Measurements from ENCODE around the gene ARHGAP22.

ARHGAP22 gene

DNA sequence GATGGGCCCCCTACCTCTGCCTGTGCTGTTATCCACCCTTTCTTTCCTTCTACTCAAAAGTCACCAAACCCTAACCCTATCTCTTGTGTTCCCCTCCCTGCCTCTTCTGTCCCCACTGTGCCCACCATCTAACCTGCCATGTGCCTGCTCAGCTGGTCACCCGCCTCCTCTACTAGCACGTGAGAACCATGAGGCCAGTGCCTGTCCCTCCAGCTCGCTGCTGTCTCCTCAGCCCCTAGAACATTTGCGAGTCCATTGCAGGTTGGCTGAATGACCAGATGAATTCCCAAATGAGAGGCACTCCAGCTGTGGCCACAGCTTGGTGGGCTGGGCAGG lies 129.0 kb downstream of the ARHGAP22 start:
- TF ChIP-seq SIN3A (IDR thresholded peaks at IDR 0.05; ENCODE audit: borderline replicate concordance, insufficient read depth, low read length), result no peak
- TF ChIP-seq, protein P1, sequence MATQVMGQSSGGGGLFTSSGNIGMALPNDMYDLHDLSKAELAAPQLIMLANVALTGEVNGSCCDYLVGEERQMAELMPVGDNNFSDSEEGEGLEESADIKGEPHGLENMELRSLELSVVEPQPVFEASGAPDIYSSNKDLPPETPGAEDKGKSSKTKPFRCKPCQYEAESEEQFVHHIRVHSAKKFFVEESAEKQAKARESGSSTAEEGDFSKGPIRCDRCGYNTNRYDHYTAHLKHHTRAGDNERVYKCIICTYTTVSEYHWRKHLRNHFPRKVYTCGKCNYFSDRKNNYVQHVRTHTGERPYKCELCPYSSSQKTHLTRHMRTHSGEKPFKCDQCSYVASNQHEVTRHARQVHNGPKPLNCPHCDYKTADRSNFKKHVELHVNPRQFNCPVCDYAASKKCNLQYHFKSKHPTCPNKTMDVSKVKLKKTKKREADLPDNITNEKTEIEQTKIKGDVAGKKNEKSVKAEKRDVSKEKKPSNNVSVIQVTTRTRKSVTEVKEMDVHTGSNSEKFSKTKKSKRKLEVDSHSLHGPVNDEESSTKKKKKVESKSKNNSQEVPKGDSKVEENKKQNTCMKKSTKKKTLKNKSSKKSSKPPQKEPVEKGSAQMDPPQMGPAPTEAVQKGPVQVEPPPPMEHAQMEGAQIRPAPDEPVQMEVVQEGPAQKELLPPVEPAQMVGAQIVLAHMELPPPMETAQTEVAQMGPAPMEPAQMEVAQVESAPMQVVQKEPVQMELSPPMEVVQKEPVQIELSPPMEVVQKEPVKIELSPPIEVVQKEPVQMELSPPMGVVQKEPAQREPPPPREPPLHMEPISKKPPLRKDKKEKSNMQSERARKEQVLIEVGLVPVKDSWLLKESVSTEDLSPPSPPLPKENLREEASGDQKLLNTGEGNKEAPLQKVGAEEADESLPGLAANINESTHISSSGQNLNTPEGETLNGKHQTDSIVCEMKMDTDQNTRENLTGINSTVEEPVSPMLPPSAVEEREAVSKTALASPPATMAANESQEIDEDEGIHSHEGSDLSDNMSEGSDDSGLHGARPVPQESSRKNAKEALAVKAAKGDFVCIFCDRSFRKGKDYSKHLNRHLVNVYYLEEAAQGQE (IDR thresholded peaks at IDR 0.05; ENCODE audit: insufficient read depth in 1 of 2, low read depth in 2 of 2, low read length in 2 of 2), result no peak
- no peak for TF ChIP-seq TAF1 (IDR thresholded peaks at IDR 0.05; ENCODE audit: borderline replicate concordance, insufficient read depth, low read length)
- no peak for TF ChIP-seq POLR2AphosphoS5 (IDR thresholded peaks at IDR 0.05; ENCODE audit: low read depth, low read length)
- no peak for TF ChIP-seq FOXP2 (optimal IDR thresholded peaks at IDR 0.05; ENCODE audit: borderline replicate concordance, extremely low read depth, extremely low read length, insufficient read depth)

DNA sequence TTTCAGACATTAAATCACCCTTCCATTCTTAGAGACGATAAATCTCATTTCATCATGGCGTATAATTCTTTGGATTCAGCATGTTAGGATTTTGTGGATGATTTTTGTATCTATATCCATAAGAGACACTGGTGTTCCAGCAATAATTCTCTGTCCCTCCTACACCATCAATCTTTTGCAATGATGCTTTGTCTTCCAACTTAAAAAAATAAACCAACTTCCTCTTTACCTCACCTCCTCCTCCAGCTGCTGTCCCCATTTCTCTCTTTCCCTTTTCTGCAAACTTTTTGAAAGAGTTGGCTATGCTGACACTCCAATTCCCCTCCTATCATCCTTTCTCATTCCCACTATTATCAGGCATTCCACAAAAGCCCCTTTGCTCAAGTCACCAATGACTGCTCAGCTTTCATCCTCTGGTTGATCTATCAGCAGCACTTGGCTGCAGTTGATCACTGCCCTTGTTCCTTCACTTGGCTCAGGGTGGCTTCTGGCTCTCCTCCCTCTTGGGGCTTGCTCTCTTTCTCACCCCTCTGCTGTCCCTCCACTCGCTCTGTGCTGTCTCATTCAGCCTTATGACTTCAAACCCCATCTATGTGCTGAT lies 130.0 kb downstream of the ARHGAP22 start:
- no peak for TF ChIP-seq POLR2AphosphoS5 (IDR thresholded peaks at IDR 0.05; ENCODE audit: low read depth, low read length)
- no peak for TF ChIP-seq FOXP2 (optimal IDR thresholded peaks at IDR 0.05; ENCODE audit: borderline replicate concordance, extremely low read depth, extremely low read length, insufficient read depth)
- TF ChIP-seq SIN3A (IDR thresholded peaks at IDR 0.05; ENCODE audit: borderline replicate concordance, insufficient read depth, low read length), result no peak
- TF ChIP-seq, protein P1 (IDR thresholded peaks at IDR 0.05; ENCODE audit: insufficient read depth in 1 of 2, low read depth in 2 of 2, low read length in 2 of 2), result no peak
- TF ChIP-seq TAF1 (IDR thresholded peaks at IDR 0.05; ENCODE audit: borderline replicate concordance, insufficient read depth, low read length), result no peak

DNA sequence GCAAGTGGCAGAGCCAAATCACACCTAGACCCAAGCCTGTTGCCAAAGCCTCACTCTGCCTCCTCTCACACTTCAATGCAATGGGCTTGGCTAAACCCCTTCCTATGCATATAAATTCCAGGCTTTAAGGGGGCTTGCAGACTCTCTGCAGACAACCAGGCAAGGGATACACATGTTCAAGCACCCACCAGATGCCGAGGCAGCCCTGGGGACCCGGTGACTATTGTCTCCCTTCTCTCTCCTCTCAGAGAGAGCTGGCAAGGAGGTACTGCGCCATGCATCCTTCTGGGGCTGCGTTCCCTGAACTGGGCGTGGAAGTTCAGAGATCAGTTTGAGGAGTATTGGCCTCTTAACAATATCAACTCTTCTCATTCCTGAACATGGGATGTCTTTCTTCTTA lies 131.2 kb downstream of the ARHGAP22 start:
- TF ChIP-seq POLR2AphosphoS5 (IDR thresholded peaks at IDR 0.05; ENCODE audit: low read depth, low read length), result no peak
- TF ChIP-seq, protein P1 (IDR thresholded peaks at IDR 0.05; ENCODE audit: insufficient read depth in 1 of 2, low read depth in 2 of 2, low read length in 2 of 2), result no peak
- no peak for TF ChIP-seq TAF1 (IDR thresholded peaks at IDR 0.05; ENCODE audit: borderline replicate concordance, insufficient read depth, low read length)
- TF ChIP-seq SIN3A (IDR thresholded peaks at IDR 0.05; ENCODE audit: borderline replicate concordance, insufficient read depth, low read length), result no peak
- no peak for TF ChIP-seq FOXP2 (optimal IDR thresholded peaks at IDR 0.05; ENCODE audit: borderline replicate concordance, extremely low read depth, extremely low read length, insufficient read depth)

DNA sequence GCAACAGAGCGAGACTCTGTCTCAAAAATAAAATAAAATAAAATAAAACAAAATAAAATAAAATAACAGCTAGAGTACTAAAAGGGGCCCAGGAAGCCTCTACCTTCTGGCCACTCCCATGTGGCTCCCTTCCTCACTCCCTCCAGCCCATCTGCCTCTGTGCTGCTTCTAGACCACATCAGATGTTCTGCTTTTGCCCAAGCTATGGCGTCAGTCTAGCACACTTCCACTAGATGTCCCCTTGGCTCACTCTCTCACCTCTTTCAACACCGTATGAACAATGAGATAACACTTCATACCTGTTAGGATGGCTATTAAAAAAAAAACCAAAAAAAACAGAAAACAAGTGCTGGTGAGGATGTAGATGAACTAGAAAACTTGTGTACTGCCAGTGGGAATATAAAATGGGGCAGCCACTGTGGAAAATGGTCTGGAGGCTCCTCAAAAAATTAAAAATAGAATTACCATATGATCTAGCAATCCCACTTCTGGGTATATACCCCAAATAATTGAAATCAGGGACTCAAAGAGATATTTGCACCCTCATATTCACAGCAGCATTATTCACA lies 132.3 kb downstream of the ARHGAP22 start:
- TF ChIP-seq, protein P1 (IDR thresholded peaks at IDR 0.05; ENCODE audit: insufficient read depth in 1 of 2, low read depth in 2 of 2, low read length in 2 of 2), result no peak
- TF ChIP-seq SIN3A (IDR thresholded peaks at IDR 0.05; ENCODE audit: borderline replicate concordance, insufficient read depth, low read length) (no peak), POLR2AphosphoS5 (IDR thresholded peaks at IDR 0.05; ENCODE audit: low read depth, low read length) (no peak), FOXP2 (optimal IDR thresholded peaks at IDR 0.05; ENCODE audit: borderline replicate concordance, extremely low read depth, extremely low read length, insufficient read depth) (no peak), TAF1 (IDR thresholded peaks at IDR 0.05; ENCODE audit: borderline replicate concordance, insufficient read depth, low read length) (no peak)

All from PFSK-1 (cell line).